Left colon (tissue), 2 donors: ENCODE data around the gene EVA1C. TPM values are rescaled to one million over a fixed set of nuclear protein-coding genes. Genes with fewer than 3 reads are reported as not detected.
"Not testable (repeated sequence)": the region's sequence is repeated elsewhere in the genome, so short reads cannot be mapped to it uniquely, and the experiment has no call there.

Experiments
- ATAC-seq: fragments of 200-7000 bp; cut with Tn5 transposase; one replicate; pipeline ENCODE4 v1.9.1; 2020; ENCODE audit warnings: mild to moderate bottlenecking, moderate library complexity
- DNase-seq, 2 donors: peaks; one replicate each; pipeline ENCODE4 v3.0.0-alpha.2; 2020
- intact Hi-C, 2 donors: fragments of 100-400 bp; cut with DNase I in 1 of 2; cut with micrococcal nuclease in 1 of 2; formaldehyde crosslinking; loops; one replicate each; pipeline versions ENCODE4 v1.11.2 to v1.14.0; 2022; cut with DNase I, micrococcal nuclease
- total RNA-seq, 2 donors: library from RNA; stranded (reverse); fragmentation: NEBNext Ultra II Directional; extraction: Animal tissue kit (Norgen Biotek cat#: 25700); gene quantifications; one replicate each; pipeline ENCODE4 v1.2.1, GENCODE V29; 2021
- donor health status: DM: no; HTN: no; CAD: no.
- donor health status: DM: yes; HTN: yes; CAD: no.

Gene EVA1C
- total RNA-seq, 2 donors from 2014 or later, result 10.3 to 24.5 TPM

GRCh38 chr21:32414579-32415358 lies 2.3 kb downstream of the EVA1C start:
- DNase-seq (no peak), ATAC-seq (no peak)
- intact Hi-C loops, result loop anchor here in 1 of 2 donors (10.0 kb wide), 2 partner anchors 50 to 150 kb away; no protein-coding TSS in a partner anchor

- ATAC-seq (no peak), DNase-seq (no peak)
- intact Hi-C loops, result loop anchor here in 1 of 2 donors (10.0 kb wide), 2 partner anchors 49 to 149 kb away; no protein-coding TSS in a partner anchor
Measured at GRCh38 chr21:32415451-32416398, 3.2 kb downstream of the EVA1C start.

- intact Hi-C loops, result loop anchor here in 1 of 2 donors (10.0 kb wide), 2 partner anchors 47 to 147 kb away; no protein-coding TSS in a partner anchor
- ATAC-seq (no peak), DNase-seq (no peak)
Measured at GRCh38 chr21:32418146-32418545, 5.6 kb downstream of the EVA1C start.

- ATAC-seq, result no peak
- DNase-seq, result no peak
- intact Hi-C loops, result no loop called here
Measured at GRCh38 chr21:32422064-32422463, 9.6 kb downstream of the EVA1C start.

GRCh38 chr21:32423320-32424190 lies 11.0 kb downstream of the EVA1C start:
- intact Hi-C loops, result no loop called here
- no peak for ATAC-seq

GRCh38 chr21:32424191-32424535 lies 11.7 kb downstream of the EVA1C start:
- DNase-seq, result no peak
- intact Hi-C loops, result no loop called here
- ATAC-seq, result no peak

More at GRCh38 chr21:32423320-32424190, 11.0 kb downstream of the EVA1C start:
- DNase-seq, result no peak

- intact Hi-C loops, result no loop called here
- DNase-seq, result no peak
- no peak for ATAC-seq
Measured at GRCh38 chr21:32424674-32425073, 12.2 kb downstream of the EVA1C start.

- intact Hi-C loops, result no loop called here
- ATAC-seq (no peak), DNase-seq (no peak)
Measured at GRCh38 chr21:32425628-32426027, 13.1 kb downstream of the EVA1C start.

- DNase-seq, result no peak
- ATAC-seq, result no peak
- intact Hi-C loops, result no loop called here
Measured at GRCh38 chr21:32426066-32426465, 13.6 kb downstream of the EVA1C start.

- ATAC-seq (no peak), DNase-seq (no peak)
- intact Hi-C loops, result no loop called here
Measured at GRCh38 chr21:32426592-32427051, 14.1 kb downstream of the EVA1C start.

GRCh38 chr21:32427958-32428623 lies 15.6 kb downstream of the EVA1C start:
- intact Hi-C loops, result no loop called here
- DNase-seq (no peak), ATAC-seq (no peak)

- DNase-seq, intact Hi-C loops: not testable (repeated sequence)
- peak; percentile 64 for ATAC-seq
Measured at GRCh38 chr21:32432982-32433660, 20.6 kb downstream of the EVA1C start.

- no peak for DNase-seq
- intact Hi-C loops, result no loop called here
- ATAC-seq, result no peak
Measured at GRCh38 chr21:32437729-32438128, 25.2 kb downstream of the EVA1C start.

GRCh38 chr21:32442566-32443318 lies 30.2 kb downstream of the EVA1C start:
- DNase-seq, result no peak
- intact Hi-C loops, result no loop called here
- no peak for ATAC-seq

GRCh38 chr21:32445101-32445500 lies 32.6 kb downstream of the EVA1C start:
- no peak for DNase-seq
- ATAC-seq, result no peak
- intact Hi-C loops, result no loop called here

- ATAC-seq, intact Hi-C loops, DNase-seq: not testable (repeated sequence)
Measured at GRCh38 chr21:32446440-32446839, 33.9 kb downstream of the EVA1C start.

- intact Hi-C loops, result no loop called here
- ATAC-seq (no peak), DNase-seq (no peak)
Measured at GRCh38 chr21:32447224-32447623, 34.7 kb downstream of the EVA1C start.
